Measurements from ENCODE around the gene P4HA2.

GRCh38 chr5:132219981-132220380, 7.7 kb downstream of the P4HA2 start:
- TF ChIP-seq CTCF (IDR thresholded peaks at IDR 0.05) (no peak), POLR2A (IDR thresholded peaks at IDR 0.05) (no peak)

All from testis (tissue), 2 donors.